GM19239 (cell line): Measurements from ENCODE around the gene PPP2R5D.

Experiments
- DNase-seq: peaks from one replicate; pipeline ENCODE4 v3.0.0; 2011; ENCODE audit warnings: low spot score; ENCODE audit not compliant: insufficient read length
- FAIRE-seq: peaks from 2 replicates; lab custom pipeline; 2011; peaks lifted over from hg19 to GRCh38; lab: Jason Lieb, UNC

PPP2R5D gene

DNA sequence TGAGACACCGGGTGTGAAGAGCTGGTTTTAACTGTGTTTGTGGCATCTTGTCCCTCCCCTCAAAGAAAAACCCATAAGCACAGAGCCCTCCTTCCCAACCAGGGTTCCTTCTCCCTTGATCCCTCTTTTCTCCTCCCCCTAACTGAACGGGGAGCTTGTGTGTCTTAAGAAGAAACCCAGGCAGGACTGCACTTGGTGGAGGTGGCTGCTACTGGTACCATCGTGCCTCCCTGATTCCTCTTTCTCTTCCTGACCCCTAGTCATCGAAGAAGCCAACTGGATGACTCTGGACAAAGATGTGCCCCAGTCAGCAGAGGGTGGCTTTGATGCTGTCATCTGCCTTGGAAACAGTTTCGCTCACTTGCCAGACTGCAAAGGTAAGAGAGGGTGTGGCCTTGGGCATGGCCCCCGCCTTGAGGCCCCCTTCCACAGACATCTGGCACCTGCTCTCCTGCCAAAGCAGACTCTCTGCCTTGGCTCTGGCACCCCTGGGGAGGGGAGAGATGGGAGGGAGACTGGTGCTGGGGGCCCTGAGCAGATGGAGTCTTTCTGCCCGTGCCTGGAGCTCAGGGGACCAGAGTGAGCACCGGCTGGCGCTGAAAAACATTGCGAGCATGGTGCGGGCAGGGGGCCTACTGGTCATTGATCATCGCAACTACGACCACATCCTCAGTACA lies 21.7 kb upstream of the PPP2R5D start:
- FAIRE-seq = no peak

DNA sequence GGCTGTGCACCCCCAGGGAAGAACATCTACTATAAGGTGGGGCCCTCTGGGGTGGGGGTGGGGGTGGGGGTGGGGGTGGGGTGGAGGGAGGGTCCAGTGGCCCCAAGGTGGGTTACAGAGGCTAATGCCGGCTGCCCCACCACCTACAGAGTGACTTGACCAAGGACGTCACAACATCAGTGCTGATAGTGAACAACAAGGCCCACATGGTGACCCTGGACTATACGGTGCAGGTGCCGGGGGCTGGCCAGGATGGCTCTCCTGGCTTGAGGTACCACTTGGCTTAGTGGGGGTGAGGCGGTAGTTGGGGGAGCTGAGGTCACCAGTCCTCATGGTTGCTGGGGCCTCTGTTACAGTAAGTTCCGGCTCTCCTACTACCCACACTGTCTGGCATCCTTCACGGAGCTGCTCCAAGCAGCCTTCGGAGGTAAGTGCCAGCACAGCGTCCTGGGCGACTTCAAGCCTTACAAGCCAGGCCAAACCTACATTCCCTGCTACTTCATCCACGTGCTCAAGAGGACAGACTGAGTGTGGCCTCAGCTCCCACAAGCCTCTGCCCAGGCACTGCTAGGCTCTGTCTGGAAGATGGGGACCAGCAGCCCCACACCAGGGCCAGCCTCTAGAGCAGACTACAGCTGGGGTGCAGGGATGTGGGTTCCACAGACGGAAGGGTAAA lies 21.1 kb upstream of the PPP2R5D start:
- DNase-seq (no peak), FAIRE-seq (no peak)

More for the DNA sequence above, 21.7 kb upstream of the PPP2R5D start:
- DNase-seq = no peak

DNA sequence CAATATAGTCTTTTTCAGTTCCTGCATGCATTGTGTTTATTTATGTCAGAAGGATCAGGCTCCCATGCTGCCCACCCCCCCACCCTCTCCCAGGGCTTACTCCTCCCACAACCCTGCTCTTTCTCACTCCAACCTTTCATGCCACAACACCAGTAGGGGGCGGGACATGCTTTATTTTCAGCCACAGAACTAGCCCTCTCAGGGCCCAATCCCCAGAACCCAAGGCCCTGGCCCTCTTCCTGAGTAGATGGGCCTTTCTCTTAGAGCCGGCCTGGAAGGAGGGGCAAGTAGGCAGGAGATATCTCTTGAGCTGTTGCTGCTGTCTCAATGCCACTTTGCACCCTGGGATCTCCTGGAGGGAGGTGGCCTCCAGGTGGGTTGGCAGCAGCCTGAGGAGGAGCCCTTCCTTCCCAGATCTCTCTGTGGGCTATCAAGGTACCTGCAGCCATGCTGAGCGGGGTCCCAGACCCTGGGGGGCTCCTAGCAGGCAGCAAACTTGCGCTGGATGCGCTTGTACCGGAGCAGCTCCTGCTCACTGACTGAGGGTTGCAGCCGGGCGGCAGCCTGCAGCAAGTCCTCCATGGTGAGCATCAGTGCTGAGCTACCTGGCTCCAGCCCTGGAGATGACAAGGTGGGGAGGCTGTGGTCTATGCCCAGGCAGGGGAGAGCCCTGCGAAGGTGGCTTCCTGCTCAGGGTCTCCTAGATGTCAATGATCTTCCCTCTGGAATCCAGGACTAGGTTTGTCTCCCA lies 20.3 kb upstream of the PPP2R5D start:
- DNase-seq (no peak), FAIRE-seq (no peak)

- no peak for DNase-seq
- no peak for FAIRE-seq
Measured at GRCh38 chr6:42966571-42966970, 17.8 kb upstream of the PPP2R5D start.

DNA sequence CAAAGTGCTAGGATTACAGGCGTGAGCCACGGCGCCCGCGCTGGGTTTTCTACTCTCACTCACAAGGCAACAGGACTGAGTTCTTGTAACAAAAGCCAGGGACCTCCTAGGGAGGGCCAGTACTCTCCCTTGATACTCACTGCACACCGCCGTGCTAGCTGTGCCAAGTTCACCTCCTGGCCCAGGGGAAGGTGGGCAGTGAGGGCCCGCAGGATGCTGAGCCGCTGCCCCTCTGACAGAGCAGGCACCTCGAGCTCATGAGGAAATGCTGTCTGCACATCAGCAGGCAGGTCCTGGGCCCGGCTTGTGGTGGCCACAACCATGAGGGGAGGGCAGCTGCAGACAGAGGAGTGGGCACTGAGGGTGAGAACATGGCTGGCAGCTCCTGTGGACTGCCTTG lies 17.1 kb upstream of the PPP2R5D start:
- no peak for DNase-seq
- FAIRE-seq = no peak

DNA sequence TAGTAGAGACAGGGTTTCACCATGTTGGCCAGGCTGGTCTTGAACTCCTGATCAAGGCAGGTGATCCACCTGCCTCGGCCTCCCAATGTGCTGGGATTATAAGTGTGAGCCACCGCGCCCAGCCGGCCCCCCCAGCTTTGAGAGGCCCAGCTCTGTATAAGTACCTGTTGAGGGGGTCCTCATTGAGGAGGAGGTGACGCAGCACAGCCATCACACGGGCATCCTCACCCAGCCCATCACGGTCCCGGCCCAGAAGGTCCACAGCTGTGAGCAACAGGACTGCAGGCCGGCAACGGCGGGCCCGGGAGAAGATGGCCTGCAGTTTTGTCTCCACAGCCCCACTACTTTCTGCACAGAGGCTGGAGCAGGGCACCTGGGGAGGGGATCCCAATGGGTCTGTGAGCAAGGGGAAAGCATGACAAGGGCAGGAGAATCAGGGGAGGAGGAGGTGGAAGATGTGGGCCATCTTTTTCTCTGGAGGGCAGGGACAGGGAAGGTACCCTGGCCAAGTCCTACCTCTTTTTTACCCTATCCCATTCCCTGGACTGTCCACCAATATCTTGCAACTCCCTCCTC lies 16.2 kb upstream of the PPP2R5D start:
- DNase-seq (no peak), FAIRE-seq (no peak)

GRCh38 chr6:42968783-42969182 lies 15.6 kb upstream of the PPP2R5D start:
- FAIRE-seq (no peak), DNase-seq (no peak)

GRCh38 chr6:42969431-42969830 lies 14.9 kb upstream of the PPP2R5D start:
- FAIRE-seq (no peak), DNase-seq (no peak)

DNA sequence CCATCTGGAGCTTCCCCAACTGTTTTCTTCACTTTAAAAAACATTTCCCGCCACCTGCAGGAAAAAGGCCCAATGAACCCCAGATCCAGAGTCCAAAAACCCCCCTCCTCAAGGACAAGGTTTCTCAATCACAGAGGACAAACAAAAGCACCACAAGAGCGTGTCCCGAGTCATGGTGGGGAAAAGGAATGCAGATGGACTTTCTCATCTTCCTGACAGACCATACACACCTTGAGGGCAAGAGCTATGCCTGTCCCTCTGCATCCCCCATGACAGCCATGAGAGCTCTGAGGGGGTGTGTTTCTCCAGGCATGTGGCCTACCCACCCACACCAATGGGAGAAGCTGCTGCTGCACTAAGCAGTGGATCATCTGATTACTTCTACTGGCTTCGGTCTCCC lies 14.4 kb upstream of the PPP2R5D start:
- no peak for FAIRE-seq
- DNase-seq = no peak

- DNase-seq = no peak
- no peak for FAIRE-seq
Measured at GRCh38 chr6:42970871-42971612, 13.3 kb upstream of the PPP2R5D start.

DNA sequence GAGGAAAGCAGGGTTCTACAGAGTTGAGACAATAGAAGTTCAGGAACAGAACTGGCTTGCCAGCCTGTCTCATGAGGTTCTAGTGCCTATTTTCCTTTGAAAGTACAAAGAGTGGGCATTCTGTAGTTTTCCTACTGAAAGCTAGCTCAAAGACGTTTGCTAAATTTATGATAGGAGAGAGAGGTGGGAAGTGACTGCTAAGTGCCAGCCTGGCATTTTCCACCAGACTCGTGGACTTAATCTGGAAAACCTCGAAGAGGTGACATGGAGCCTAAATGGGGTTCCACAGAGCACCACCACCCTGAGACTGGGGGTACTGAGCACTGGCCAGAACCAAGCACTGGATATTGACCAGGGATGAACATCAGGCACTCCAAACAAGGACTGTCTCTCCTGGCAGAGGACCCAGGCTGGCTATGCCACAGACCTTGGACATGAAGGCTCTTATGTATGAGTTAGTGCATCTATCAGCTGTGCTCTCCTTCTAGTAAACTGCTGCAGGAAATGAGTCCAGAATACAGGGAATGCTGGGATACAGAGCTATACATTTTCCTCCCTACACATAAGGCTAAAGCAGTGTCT lies 12.5 kb upstream of the PPP2R5D start:
- DNase-seq = no peak
- FAIRE-seq = no peak

- DNase-seq (no peak), FAIRE-seq (no peak)
Measured at GRCh38 chr6:42973926-42974325, 10.4 kb upstream of the PPP2R5D start.

GRCh38 chr6:42974919-42975505 lies 9.4 kb upstream of the PPP2R5D start:
- DNase-seq = no peak
- FAIRE-seq = no peak

- FAIRE-seq = no peak
Measured at GRCh38 chr6:42978487-42978838, 5.9 kb upstream of the PPP2R5D start.

DNA sequence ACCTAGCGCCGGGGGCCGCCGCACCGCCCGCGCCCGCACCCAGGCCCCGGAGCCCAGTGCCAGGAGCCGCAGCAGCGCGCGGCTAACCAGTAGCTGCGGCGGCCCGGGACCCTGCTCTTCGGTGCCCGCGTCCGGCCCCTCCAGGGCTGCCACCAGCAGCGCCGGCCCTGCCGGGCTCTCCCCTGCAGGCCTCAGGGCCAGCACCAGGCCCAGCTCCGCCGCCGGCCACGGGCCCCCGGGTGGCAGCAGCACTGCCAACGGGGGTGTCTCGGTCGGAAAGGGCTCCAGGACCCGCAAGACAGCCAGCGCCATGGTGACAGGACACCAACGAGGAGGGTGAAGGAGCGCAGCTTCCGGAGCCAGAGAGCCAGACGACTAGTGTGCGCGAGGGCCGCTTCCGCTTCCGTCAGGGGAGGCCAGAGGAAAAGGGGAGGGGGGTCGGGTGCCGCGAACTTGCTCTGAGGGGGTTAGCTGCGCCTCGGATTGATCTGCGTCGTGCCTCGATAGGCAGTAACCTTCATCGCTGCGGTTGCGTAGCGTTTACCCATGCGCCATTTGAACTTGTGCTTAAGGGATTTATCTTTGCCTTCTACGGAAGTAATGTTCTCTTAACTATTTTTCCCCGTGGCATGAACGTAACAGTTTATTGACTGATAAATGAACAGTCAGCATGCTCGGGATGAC lies 5.4 kb upstream of the PPP2R5D start, which contains the start of gene PEX6:
PEX6 (minus strand) TSS at position 343 of the 684 bp plus-strand sequence; CDS start at position 312, 31 bp downstream.
- peak; percentile 96 for DNase-seq
- peak; percentile 94 for FAIRE-seq

More at GRCh38 chr6:42978487-42978838, 5.9 kb upstream of the PPP2R5D start:
- no peak for DNase-seq

DNA sequence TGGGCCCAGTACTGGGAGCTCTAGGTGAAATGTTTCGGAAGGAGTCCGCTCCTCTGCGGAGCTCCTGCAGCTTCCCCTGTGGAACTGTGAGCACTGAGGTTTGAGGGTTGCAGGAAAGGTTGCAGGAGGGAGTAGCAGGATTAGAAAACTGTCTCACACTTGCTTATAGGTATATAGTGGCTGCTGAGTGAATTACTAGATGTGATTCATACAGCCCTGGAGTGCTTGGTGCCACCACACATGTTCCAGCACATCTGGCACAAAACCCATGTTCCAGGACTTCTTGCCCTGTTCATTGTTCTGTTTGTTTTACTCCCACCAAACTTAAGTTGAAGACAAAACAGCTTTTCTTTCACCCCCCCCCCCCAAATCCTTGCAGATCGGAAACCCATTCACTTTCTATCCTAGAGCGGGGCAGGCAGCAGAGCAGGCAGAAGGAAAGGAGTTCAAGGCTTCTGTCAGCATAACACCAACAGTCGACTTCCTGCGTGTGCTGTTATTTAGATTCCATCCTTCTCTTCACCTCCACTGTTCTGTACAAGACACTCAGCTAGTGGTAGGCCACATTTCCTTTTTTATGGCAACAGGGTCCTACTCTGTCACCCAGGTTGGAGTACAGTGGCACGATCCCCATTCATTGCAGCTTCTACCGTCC lies 4.7 kb upstream of the PPP2R5D start:
- FAIRE-seq (no peak), DNase-seq (no peak)

GRCh38 chr6:42981836-42982235 lies 2.5 kb upstream of the PPP2R5D start:
- DNase-seq = no peak
- FAIRE-seq = no peak

DNA sequence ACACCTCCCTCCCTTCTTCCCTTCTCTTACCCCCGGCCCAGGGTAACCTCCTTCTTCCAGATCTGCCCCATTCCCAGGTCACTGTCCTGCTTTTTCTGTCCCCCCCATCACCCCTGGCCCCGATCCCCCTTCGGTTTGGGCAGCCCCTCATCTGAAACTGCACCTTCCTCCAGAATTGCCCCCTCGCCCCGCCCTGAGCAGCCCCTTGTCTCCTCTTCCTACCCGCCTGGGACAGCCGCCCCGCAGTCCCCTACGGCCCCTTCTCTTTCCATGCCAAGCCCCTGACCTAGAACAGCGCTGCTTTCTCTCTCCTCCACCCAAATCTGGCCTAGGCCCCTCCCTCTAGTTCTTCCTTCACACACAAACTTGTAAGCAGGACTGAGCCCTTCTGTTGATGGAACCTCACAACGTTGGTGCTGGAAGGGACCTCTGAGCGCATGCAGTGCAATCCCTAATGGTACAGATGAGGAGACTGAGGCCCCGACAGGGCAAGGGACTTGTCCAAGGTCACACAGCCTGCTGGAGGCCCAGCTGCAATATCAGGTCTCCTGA lies 630 bp downstream of the PPP2R5D start:
- no peak for FAIRE-seq
- no peak for DNase-seq
